ENCODE data around the gene FNDC11.

Gene FNDC11

DNA sequence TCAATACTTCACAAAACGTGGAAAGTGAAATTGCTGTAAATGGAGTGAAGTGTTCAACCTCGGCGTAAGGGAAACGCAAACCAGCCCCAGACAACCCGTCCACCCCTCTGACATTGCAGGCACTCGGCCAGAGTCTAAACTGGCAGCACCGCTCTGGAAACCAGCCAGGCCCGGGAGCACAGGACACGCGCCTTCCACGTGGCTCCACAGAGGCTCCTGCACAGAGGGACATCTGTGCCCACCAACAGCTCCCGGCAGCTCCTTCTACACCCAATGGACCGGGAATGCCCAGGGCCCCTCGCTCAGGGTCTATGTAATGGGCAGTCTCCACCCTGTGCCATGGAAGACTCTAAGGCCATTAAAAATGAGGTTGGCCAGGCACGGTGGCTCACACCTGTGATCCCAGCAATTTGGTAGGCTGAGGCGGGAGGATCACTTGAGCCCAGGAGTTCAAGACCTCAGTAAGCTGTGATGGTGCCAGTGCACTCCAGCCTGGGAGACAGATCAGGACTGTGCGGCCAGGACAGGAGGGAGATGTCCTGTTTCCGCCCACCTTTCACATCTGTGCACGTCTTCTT, 23.4 kb downstream of the FNDC11 start:
- TF ChIP-seq TAF1 (IDR thresholded peaks at IDR 0.05; ENCODE audit: borderline replicate concordance, insufficient read depth, low read length) = no peak
- TF ChIP-seq, protein P1, sequence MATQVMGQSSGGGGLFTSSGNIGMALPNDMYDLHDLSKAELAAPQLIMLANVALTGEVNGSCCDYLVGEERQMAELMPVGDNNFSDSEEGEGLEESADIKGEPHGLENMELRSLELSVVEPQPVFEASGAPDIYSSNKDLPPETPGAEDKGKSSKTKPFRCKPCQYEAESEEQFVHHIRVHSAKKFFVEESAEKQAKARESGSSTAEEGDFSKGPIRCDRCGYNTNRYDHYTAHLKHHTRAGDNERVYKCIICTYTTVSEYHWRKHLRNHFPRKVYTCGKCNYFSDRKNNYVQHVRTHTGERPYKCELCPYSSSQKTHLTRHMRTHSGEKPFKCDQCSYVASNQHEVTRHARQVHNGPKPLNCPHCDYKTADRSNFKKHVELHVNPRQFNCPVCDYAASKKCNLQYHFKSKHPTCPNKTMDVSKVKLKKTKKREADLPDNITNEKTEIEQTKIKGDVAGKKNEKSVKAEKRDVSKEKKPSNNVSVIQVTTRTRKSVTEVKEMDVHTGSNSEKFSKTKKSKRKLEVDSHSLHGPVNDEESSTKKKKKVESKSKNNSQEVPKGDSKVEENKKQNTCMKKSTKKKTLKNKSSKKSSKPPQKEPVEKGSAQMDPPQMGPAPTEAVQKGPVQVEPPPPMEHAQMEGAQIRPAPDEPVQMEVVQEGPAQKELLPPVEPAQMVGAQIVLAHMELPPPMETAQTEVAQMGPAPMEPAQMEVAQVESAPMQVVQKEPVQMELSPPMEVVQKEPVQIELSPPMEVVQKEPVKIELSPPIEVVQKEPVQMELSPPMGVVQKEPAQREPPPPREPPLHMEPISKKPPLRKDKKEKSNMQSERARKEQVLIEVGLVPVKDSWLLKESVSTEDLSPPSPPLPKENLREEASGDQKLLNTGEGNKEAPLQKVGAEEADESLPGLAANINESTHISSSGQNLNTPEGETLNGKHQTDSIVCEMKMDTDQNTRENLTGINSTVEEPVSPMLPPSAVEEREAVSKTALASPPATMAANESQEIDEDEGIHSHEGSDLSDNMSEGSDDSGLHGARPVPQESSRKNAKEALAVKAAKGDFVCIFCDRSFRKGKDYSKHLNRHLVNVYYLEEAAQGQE (IDR thresholded peaks at IDR 0.05; ENCODE audit: insufficient read depth in 1 of 2, low read depth in 2 of 2, low read length in 2 of 2) = no peak

DNA sequence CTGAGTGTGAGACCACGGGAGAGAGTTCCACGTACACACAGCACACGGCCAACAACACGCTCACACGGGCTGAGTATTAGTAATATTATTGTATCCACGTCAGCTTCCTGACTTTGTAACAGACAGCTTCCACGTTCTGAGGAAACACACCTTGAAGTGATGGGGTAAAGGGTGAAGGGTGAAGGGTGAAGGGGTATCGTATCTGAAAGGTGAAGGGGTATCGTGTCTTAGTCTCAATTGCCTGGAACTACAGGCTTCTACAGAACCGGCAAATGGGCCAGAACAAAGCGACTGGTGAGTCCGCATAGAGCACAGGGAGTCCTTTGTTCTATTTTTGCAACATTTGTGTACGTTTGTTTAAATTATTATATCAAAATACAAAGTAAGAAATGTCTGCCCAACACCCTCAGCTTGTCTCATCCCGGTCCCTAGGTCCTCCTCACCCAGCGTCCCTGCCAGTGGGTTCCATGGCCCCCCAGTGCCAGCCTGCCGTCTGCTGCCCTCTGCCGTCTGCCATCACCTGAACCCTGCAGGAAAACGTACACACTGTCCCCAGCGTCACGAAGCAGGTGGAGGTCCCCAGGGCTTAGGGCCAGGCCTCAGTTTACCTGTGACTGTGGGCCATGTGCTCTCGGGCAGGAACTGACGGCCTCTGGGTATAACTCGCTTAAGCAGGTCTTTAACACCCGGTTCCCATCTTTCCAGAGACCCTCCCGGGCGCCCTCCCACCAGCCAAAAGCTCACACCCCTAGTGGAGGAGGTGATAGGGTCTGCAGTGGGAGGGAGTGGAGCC, 24.5 kb downstream of the FNDC11 start:
- no peak for TF ChIP-seq TAF1 (IDR thresholded peaks at IDR 0.05; ENCODE audit: borderline replicate concordance, insufficient read depth, low read length)

DNA sequence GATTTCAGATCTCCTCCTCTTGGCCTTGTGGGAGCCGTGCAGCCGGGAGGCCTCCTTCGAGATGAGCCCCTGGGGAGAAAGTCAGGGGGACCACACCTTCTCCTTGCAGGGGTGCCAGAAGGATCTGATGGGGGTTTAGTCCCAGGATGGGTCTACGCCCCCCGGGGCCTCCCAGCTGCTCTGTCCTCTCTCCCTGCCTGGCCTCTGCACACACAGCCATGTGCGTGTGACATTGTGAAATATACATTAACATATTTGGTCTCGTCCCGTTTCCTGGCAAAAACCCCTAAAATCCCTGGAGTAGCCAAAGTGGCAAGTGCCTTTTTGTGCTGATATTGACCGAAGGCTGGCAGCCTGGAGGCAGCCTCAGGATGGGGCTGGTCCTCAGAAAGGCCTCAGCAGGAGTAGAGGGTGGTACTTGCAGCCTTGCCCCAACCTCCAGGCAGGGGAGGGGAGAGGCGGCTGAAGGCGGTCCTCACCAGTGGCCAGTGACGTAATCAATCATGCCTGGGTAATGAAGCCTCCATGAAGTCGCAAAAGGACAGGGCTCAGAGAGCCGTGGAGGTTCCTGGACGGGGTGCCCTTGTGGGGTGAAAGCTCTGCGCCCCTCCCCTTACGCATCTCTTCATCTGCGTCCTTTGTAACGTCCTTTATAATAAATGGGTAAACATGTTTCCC, 25.2 kb downstream of the FNDC11 start:
- TF ChIP-seq, protein P1 (IDR thresholded peaks at IDR 0.05; ENCODE audit: insufficient read depth in 1 of 2, low read depth in 2 of 2, low read length in 2 of 2) = no peak
- TF ChIP-seq FOXP2 (optimal IDR thresholded peaks at IDR 0.05; ENCODE audit: borderline replicate concordance, extremely low read depth, extremely low read length, insufficient read depth) = no peak
- no peak for TF ChIP-seq SIN3A (IDR thresholded peaks at IDR 0.05; ENCODE audit: borderline replicate concordance, insufficient read depth, low read length)
- no peak for TF ChIP-seq POLR2AphosphoS5 (IDR thresholded peaks at IDR 0.05; ENCODE audit: low read depth, low read length)
- no peak for TF ChIP-seq TAF1 (IDR thresholded peaks at IDR 0.05; ENCODE audit: borderline replicate concordance, insufficient read depth, low read length)

DNA sequence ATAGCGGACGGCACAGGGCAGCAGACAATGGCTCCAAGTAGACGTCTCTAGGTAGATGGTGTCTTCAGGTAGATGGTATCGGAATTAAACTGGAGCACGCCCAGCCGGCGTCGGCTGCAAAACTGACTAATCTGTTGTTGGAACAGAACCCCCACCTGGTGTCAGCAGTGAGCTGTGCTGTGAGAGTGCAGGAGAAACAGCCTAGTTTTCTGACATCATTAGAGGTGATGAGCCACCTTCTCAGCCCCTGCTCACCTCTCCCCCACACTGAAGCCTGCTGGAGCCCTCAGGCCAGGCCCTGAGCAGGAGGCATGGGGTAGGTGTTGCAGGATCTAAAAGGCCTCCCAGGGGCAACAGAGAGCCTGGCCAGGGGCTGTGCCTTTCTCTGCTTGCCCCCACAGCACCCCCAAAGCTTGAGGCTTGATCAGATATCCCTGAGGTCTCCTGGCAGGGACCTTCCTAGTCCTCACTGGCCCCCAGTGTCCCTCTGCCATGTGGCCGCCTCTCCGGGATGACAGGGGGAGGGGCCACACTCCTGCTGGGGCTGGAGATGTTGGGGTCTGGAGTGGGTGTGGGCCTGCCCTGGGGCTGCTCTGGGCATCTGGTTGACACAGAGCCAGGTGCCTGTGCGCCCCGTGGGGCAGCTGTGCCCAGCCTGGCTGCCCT, 27.0 kb downstream of the FNDC11 start:
- TF ChIP-seq FOXP2 (optimal IDR thresholded peaks at IDR 0.05; ENCODE audit: borderline replicate concordance, extremely low read depth, extremely low read length, insufficient read depth) (no peak), TAF1 (IDR thresholded peaks at IDR 0.05; ENCODE audit: borderline replicate concordance, insufficient read depth, low read length) (no peak), SIN3A (IDR thresholded peaks at IDR 0.05; ENCODE audit: borderline replicate concordance, insufficient read depth, low read length) (no peak), POLR2AphosphoS5 (IDR thresholded peaks at IDR 0.05; ENCODE audit: low read depth, low read length) (no peak)
- TF ChIP-seq, protein P1 (IDR thresholded peaks at IDR 0.05; ENCODE audit: insufficient read depth in 1 of 2, low read depth in 2 of 2, low read length in 2 of 2) = no peak

DNA sequence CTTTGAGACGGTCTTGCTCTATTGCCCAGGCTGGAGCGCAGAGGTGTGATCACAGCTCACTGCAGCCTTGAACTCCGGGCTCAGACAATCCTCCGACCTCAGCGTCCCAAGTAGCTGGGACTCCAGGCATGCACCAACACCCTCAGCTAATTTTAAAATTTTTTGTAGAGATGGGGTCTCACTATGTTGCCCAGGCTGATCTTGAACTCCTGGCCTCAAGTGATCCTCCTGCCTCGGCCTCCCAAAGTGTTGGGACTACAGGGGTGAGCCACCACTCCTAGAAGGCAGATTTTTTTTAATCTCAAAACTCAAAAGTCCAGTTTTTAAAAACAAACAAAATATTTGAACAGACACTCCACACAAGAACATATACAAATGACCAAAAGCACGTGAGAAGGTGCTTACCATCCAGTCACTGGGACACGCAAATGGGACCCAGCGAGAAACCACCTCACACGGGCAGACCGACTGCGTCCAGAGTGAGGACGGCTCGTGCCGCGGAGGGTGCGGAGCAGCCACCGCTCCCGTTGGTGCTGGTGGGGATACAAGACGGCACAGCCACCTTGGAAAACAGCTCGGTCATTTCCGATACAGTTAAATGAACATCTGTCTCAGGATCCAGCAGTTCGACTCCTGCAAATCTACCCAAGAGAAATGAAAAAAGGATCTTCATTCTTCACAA, 28.6 kb downstream of the FNDC11 start:
- TF ChIP-seq TAF1 (IDR thresholded peaks at IDR 0.05; ENCODE audit: borderline replicate concordance, insufficient read depth, low read length) = no peak
- TF ChIP-seq FOXP2 (optimal IDR thresholded peaks at IDR 0.05; ENCODE audit: borderline replicate concordance, extremely low read depth, extremely low read length, insufficient read depth) = no peak
- no peak for TF ChIP-seq SIN3A (IDR thresholded peaks at IDR 0.05; ENCODE audit: borderline replicate concordance, insufficient read depth, low read length)
- TF ChIP-seq POLR2AphosphoS5 (IDR thresholded peaks at IDR 0.05; ENCODE audit: low read depth, low read length) = no peak
- TF ChIP-seq, protein P1 (IDR thresholded peaks at IDR 0.05; ENCODE audit: insufficient read depth in 1 of 2, low read depth in 2 of 2, low read length in 2 of 2) = no peak

Measured in PFSK-1 (cell line).